CD4-positive, alpha-beta T cell treated with Interleukin-10 for 1 hour (primary cell): ENCODE measurements around the gene PDX1.

Experiments used
- DNase-seq: peaks from one replicate; pipeline ENCODE4 v3.0.0-alpha.2; 2020

Gene PDX1

GRCh38 chr13:27922883-27923612, 3.2 kb downstream of the PDX1 start:
- DNase-seq = no peak

- no peak for DNase-seq
Measured at GRCh38 chr13:27923794-27924528, 4.2 kb downstream of the PDX1 start.

GRCh38 chr13:27924529-27925141, 4.8 kb downstream of the PDX1 start:
- DNase-seq = no peak

- DNase-seq = no peak
Measured at GRCh38 chr13:27925220-27925991, 5.6 kb downstream of the PDX1 start.

- no peak for DNase-seq
Measured at GRCh38 chr13:27926644-27927434, 7.0 kb downstream of the PDX1 start.

GRCh38 chr13:27927444-27928352, 7.9 kb downstream of the PDX1 start:
- DNase-seq = no peak

GRCh38 chr13:27928353-27928804, 8.6 kb downstream of the PDX1 start:
- no peak for DNase-seq

- DNase-seq = no peak
Measured at GRCh38 chr13:27928805-27929753, 9.3 kb downstream of the PDX1 start.

- DNase-seq = no peak
Measured at GRCh38 chr13:27929868-27930267, 10.1 kb downstream of the PDX1 start.

GRCh38 chr13:27933118-27933517, 13.3 kb downstream of the PDX1 start:
- DNase-seq = no peak

- no peak for DNase-seq
Measured at GRCh38 chr13:27933580-27934328, 14.0 kb downstream of the PDX1 start.

- no peak for DNase-seq
Measured at GRCh38 chr13:27942972-27943371, 23.2 kb downstream of the PDX1 start.

- DNase-seq = no peak
Measured at GRCh38 chr13:27952876-27953675, 33.3 kb downstream of the PDX1 start.

- peak; percentile 44 for DNase-seq
Measured at GRCh38 chr13:27953676-27954405, 34.0 kb downstream of the PDX1 start.

- no peak for DNase-seq
Measured at GRCh38 chr13:27954406-27954851, 34.6 kb downstream of the PDX1 start.

GRCh38 chr13:27955014-27955591, 35.3 kb downstream of the PDX1 start:
- DNase-seq = no peak
